OCI-LY3 (cell line): ENCODE measurements around the gene CCDC8.

Source experiments
- H2AFZ ChIP-seq: fragments of 200-600, 300-600 bp; shearing (Covaris generic); 2 replicates; pipeline ENCODE4 v1.6.0; 2014; ENCODE audit warnings: antibody characterized with exemption, low read depth, low read length
- H3K27ac ChIP-seq: fragments of 200-600, 300-600 bp; sonication (generic); 2 replicates; pipeline ENCODE4 v1.5.1; 2014; ENCODE audit warnings: mild to moderate bottlenecking, low read length, moderate library complexity, mixed read lengths
- H3K27me3 ChIP-seq: fragments of 200-600, 300-600 bp; sonication (generic); 2 replicates; pipeline ENCODE4 v1.6.1; 2014; ENCODE audit warnings: low read depth, low read length, mixed read lengths
- H3K36me3 ChIP-seq: fragments of 200-600, 300-600 bp; sonication (generic); replicated peaks from 2 replicates; pipeline ENCODE3; 2014; ENCODE audit warnings: low read depth, low read length, mixed read lengths
- H3K4me1 ChIP-seq: fragments of 300-600, 200-600 bp; sonication (generic); 2 replicates; pipeline ENCODE4 v1.6.1; 2014; ENCODE audit warnings: low read length, mixed read lengths
- H3K4me2 ChIP-seq: fragments of 200-600, 300-600 bp; sonication (generic); 2 replicates; pipeline ENCODE4 v1.6.1; 2014; ENCODE audit warnings: low read length, mixed read lengths
- H3K4me3 ChIP-seq: fragments of 300-600, 200-600 bp; sonication (generic); 2 replicates; pipeline ENCODE4 v1.5.1; 2014; ENCODE audit warnings: antibody characterized with exemption, mild to moderate bottlenecking, low read length, moderate library complexity
- H3K79me2 ChIP-seq: fragments of 300-600, 200-600 bp; shearing (Covaris generic); 2 replicates; pipeline ENCODE4 v1.6.1; 2014; ENCODE audit warnings: mild to moderate bottlenecking, low read length, mixed read lengths
- H3K9ac ChIP-seq: fragments of 300-600, 200-600 bp; shearing (Covaris generic); 2 replicates; pipeline ENCODE4 v1.6.0; 2014; ENCODE audit warnings: mild to moderate bottlenecking, low read length, moderate library complexity
- H3K9me3 ChIP-seq: fragments of 200-600, 300-600 bp; shearing (Covaris generic); 2 replicates; pipeline ENCODE4 v1.6.1; 2014; ENCODE audit warnings: low read length, mixed read lengths; ENCODE audit not compliant: insufficient read depth
- H4K20me1 ChIP-seq: fragments of 200-600, 300-600 bp; sonication (generic); 2 replicates; pipeline ENCODE4 v1.6.1; 2016; ENCODE audit warnings: low read length, mixed read lengths; ENCODE audit not compliant: insufficient read depth
- EZH2phosphoT487 ChIP-seq: fragments of 200-600 bp; shearing (Covaris generic); IDR thresholded peaks from 2 replicates; pipeline ENCODE4 v1.6.1; 2018; ENCODE audit warnings: antibody characterized with exemption, mixed run types, low read depth
- TF ChIP-seq, protein P1 (sequence below): fragments of 200-600, 300-600 bp; sonication (generic); IDR thresholded peaks from 2 replicates; pipeline ENCODE4 v1.5.1; 2014; ENCODE audit warnings: antibody characterized with exemption, low read length, low read depth

Gene CCDC8

DNA sequence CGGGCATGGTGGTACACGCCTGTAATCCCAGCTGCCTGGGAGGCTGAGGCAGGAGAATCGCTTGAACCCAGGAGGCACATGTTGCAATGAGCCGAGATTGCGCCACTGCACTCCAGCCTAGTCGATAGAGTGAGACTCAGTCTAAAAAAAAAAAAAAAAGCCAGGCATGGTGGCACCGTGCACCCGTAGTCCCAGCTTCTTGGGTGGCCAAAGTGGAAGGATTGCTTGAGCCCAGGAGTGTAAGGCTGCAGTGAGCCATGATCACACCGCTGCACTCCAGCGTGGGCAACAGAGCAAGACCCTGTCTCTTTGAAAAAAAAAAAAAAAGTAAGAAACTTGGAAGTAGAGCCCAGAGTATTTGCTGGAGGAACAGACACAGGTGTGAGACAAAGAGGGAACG, 27.7 kb downstream of the CCDC8 start:
- no peak overlapping the region for H3K9ac ChIP-seq
- no peaks in the 10 kb centered on the region for H3K4me1 ChIP-seq
- TF ChIP-seq EZH2phosphoT487, result no peak
- TF ChIP-seq, protein P1, sequence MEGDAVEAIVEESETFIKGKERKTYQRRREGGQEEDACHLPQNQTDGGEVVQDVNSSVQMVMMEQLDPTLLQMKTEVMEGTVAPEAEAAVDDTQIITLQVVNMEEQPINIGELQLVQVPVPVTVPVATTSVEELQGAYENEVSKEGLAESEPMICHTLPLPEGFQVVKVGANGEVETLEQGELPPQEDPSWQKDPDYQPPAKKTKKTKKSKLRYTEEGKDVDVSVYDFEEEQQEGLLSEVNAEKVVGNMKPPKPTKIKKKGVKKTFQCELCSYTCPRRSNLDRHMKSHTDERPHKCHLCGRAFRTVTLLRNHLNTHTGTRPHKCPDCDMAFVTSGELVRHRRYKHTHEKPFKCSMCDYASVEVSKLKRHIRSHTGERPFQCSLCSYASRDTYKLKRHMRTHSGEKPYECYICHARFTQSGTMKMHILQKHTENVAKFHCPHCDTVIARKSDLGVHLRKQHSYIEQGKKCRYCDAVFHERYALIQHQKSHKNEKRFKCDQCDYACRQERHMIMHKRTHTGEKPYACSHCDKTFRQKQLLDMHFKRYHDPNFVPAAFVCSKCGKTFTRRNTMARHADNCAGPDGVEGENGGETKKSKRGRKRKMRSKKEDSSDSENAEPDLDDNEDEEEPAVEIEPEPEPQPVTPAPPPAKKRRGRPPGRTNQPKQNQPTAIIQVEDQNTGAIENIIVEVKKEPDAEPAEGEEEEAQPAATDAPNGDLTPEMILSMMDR, result no peak
- H2AFZ ChIP-seq, result no peak overlapping the region
- no peak overlapping the region for H3K4me2 ChIP-seq
- H3K27me3 ChIP-seq, result no peaks in the 10 kb centered on the region
- H3K4me3 ChIP-seq, result no peak overlapping the region
- no peaks in the 10 kb centered on the region for H4K20me1 ChIP-seq
- no peaks in the 10 kb centered on the region for H3K9me3 ChIP-seq
- peaks cover 75% of the 10 kb centered on the region for H3K36me3 ChIP-seq
- H3K27ac ChIP-seq, result no peak overlapping the region
- H3K79me2 ChIP-seq, result peaks cover 5% of the 10 kb centered on the region; the same call in 1 of the 2 replicates

DNA sequence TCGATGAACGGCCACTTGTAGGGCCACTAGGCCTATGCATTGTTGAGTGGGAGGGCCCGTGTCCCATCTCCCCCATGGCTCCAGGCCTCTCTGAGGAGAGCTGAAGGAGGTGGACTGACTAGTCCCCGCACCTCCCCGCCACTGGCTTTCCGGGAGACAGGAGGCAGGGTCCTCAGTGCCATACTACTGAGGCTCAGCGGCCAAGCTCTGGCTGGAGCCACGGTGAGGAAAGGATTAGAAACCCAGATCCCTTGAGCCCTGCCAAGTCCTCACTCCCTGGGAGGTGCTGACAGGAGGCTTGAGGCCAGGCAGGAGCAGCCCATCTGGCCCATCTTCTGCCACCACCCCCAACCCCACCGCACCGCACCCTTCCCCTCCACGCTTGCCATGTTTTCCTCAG, 29.0 kb downstream of the CCDC8 start:
- Histone ChIP-seq H3K9ac (no peak overlapping the region), H3K4me3 (no peak overlapping the region), H2AFZ (no peak overlapping the region), H3K27ac (no peak overlapping the region), H4K20me1 (no peaks in the 10 kb centered on the region), H3K4me1 (no peaks in the 10 kb centered on the region), H3K27me3 (no peaks in the 10 kb centered on the region), H3K9me3 (no peaks in the 10 kb centered on the region), H3K79me2 (peaks cover 13% of the 10 kb centered on the region; the same call in 1 of the 2 replicates), H3K4me2 (no peak overlapping the region), H3K36me3 (peaks cover 72% of the 10 kb centered on the region)
- TF ChIP-seq, protein P1, result no peak
- TF ChIP-seq EZH2phosphoT487, result no peak

DNA sequence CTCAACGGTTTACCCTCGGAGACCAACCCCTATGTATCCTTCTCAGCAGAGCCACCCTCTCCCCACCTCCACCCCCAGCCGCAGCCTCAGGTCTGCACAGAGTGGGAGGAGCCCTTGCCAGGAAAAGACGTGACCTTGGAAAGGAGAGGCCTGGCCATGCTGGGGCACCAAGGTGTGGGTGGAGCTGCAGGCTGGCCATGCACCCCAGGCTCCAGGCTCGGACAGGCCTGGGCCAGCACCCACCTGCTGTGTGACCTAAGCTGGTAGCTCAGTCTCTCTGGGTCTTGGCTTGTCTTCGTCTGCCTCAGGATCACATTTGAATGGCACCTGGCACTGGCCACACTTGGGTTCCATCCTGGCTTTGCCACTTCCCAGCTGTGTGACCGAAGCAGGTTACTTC, 29.5 kb downstream of the CCDC8 start:
- Histone ChIP-seq H3K27ac (no peak overlapping the region), H4K20me1 (no peaks in the 10 kb centered on the region), H3K4me3 (no peak overlapping the region), H3K27me3 (no peaks in the 10 kb centered on the region), H3K36me3 (peaks cover 68% of the 10 kb centered on the region), H3K9me3 (no peaks in the 10 kb centered on the region), H3K79me2 (peaks cover 14% of the 10 kb centered on the region; the same call in 1 of the 2 replicates), H3K4me2 (no peak overlapping the region), H3K9ac (no peak overlapping the region), H3K4me1 (no peaks in the 10 kb centered on the region), H2AFZ (no peak overlapping the region)
- no peak for TF ChIP-seq EZH2phosphoT487
- TF ChIP-seq, protein P1, result no peak

DNA sequence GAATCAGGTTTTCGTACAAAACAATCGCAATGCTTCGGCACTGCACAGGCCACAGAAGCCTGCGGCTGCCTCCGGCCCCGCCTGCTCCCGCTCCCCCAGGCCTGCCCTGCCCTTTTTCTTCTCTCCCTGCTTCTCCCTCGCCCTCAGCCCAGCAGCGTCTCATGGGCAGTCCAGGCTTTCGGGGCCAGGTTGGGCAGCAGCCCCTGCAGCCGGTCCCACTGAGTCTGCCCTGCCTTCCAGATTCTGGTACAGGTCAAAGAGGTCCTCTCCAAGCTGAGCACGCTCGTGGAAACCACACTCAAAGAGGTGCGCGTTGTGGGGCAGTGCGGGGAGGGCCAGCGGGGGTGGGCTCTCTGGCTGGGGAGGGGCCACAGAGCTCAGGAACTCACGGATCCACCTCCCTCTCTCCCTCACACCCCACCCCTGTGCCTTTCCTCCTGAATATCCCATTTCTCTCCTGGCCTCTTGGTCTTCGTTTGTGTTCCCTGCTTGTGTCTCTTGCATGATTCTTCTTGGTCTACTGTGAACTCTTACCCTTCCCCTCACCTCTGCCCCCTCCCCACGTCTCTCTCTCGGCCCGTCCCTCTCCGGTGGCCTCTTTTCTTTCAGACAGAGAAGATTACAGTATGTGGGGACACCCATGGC, 30.1 kb downstream of the CCDC8 start:
- Histone ChIP-seq H3K9ac (no peak overlapping the region), H3K4me3 (no peak overlapping the region), H3K79me2 (peaks cover 14% of the 10 kb centered on the region; the same call in 1 of the 2 replicates), H3K9me3 (no peaks in the 10 kb centered on the region), H3K4me1 (no peaks in the 10 kb centered on the region), H3K27ac (no peak overlapping the region), H3K4me2 (no peak overlapping the region), H3K27me3 (no peaks in the 10 kb centered on the region), H2AFZ (no peak overlapping the region), H3K36me3 (peaks cover 68% of the 10 kb centered on the region), H4K20me1 (no peaks in the 10 kb centered on the region)
- TF ChIP-seq, protein P1, result no peak
- TF ChIP-seq EZH2phosphoT487, result no peak
